GM21576 (cell line): ENCODE measurements around the gene NFS1.
"Not testable (repeated sequence)": the region's sequence is repeated elsewhere in the genome, so short reads cannot be mapped to it uniquely, and the experiment has no call there.

ENCODE experiments used
- ATAC-seq: cut with Tn5 transposase; IDR thresholded peaks from one replicate; pipeline ENCODE4 v1.9.1; 2021; ENCODE audit warnings: mild to moderate bottlenecking, moderate library complexity; ENCODE audit not compliant: unreplicated experiment

NFS1 gene

GRCh38 chr20:35710039-35710438, 10.9 kb upstream of the NFS1 start:
- ATAC-seq = no peak

- no peak for ATAC-seq
These were observed 10.1 kb upstream of the NFS1 start for GRCh38 chr20:35709259-35709658.

DNA sequence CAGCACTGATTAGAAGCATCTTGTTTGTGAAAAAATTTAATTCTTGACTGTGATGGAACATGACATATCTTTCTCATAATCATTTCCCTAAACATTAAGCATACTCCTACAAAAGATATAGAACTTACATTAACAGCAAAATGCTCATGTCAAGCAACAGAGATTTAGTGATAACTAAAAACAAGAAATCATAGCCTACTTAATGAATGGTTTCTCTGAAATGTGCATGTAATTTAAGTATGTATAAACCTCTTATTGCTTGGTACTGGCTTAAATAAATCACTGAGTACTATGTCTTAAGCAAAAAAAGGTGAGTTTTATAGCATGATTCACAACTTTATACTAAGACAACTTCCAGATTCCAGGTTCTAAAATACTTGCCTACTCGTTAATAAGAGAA, 9.3 kb upstream of the NFS1 start:
- no peak for ATAC-seq

DNA sequence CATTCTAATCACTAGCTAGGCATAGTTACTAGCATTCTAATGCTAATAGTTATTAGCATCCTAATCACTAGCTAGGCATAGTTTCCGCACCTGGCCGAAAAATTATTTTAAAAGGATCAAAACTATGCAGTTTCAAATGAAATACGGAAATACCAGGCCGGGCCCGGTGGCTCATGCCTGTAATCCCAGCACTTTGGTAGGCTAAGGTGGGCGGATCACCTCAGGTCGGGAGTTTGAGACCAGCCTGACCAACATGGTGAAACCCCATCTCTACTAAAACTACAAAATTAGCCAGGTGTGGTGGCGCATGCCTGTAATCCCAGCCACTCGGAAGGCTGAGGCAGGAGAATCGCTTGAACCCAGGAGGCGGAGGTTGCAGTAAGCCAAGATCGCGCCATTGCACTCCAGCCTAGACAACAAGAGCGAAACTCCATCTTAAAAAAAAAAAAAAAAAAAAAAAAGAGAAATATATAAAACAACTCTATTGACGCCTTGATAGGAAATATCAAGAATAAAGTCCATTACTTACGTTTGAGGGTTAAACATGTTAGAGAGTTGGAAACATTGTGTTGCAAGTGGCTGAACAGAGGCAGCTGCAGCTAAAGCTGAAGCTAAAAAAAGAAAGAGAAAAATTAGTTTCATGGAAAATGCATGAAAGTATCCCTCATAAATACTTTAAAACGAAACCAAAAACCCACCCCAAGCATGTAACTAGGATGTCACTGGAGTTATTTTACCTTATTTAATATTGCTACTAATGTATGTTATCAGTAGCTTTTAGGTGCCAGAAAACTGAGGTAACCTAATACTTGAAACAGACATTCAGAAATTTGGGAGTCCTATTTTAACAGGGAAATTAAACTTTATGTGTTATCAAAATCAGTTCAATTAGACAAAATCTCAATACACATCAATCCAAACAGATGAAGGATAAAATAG, 7.7 kb upstream of the NFS1 start:
- ATAC-seq = not testable (repeated sequence)

- not testable (repeated sequence) for ATAC-seq
These were observed 6.7 kb upstream of the NFS1 start for GRCh38 chr20:35705894-35706293.

GRCh38 chr20:35704514-35705261, 5.5 kb upstream of the NFS1 start:
- no peak for ATAC-seq

DNA sequence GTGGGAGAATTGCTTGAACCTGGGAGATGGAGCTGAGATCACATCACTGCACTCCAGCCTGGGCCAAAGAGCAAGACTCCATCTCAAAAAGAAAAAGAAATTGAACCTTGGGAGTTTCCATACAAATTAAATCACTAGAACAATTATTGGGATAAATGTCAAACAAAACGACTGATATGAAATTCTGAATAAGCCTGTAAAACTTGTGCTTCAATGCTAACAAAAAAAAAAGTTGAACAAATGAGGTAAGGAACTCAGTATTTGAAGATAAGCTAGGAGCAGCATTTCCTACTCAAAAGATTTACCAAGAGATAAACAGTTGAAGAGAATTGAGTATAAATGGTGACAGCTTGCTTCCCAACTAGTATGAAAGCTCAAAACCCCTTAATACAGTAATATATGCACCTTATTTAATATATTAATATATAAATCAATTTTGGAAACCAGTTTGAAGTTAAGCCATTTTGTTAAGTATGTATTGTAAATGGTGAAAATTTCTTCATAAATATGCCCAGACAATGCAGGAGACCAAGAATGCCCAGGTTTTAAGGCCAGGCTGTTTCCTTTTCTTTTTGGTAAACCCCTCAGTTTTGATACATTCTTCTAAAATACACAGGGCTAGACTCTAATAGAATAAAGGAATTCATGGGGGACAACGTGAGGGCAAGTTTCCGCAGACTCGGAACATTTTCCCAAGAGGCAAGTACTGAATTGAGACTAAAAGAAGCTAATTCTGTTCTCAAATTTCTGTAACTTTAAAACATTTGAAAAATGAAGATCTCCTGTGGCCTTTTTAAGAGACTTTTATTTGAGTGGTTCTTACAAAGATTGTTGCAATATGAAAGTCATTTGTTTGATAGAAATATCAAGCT, 3.9 kb upstream of the NFS1 start:
- no peak for ATAC-seq

GRCh38 chr20:35702051-35702823, 3.1 kb upstream of the NFS1 start:
- ATAC-seq = no peak

DNA sequence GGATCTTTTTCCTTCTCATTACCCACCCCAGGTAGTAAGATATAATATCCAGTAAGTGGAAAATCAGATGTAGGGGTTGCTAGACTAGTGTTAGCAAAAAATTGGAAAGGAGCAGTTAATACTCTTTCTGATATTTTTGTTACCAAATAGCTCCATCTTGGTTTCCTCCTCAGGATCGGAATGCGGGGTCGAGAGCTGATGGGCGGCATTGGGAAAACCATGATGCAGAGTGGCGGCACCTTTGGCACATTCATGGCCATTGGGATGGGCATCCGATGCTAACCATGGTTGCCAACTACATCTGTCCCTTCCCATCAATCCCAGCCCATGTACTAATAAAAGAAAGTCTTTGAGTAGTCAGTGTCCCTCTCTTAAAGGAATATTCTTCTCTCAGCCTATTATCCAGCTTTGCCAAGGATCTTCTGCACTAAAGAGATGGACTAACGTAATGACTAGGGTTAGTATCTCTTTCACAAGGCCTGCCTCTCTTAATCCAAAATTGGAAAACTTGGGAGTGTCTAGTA, 1.5 kb upstream of the NFS1 start:
- no peak for ATAC-seq

DNA sequence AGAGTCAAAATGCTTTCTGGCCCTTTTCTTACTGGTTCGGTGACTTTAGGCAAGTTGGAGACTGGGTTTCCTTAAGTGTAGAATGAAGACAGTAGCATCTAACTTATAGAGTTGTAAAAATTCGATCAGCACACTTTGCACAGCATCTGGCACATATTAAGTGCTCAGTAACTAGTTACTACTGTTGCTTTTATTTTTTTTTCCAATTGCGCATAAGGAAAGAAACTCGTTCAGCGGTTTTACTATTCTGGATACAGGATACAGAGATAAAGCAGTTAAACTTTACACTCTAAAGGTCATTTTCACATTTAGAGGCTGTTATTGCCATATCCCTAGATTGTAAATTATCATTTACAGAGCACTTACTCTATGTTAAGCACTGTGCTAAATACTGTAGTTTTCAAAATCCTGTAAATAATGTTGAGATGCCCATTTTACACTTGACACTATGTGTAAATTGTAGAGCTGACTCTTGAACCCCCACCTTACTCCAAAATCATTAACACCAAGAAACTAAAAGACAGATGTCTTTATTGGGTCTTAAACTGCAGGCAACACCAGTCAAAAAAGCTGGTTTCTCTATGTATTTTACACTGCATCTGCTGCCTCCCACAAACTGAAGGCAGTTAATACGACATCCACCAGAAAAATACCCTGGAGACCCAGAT, 939 bp upstream of the NFS1 start:
- ATAC-seq = no peak

DNA sequence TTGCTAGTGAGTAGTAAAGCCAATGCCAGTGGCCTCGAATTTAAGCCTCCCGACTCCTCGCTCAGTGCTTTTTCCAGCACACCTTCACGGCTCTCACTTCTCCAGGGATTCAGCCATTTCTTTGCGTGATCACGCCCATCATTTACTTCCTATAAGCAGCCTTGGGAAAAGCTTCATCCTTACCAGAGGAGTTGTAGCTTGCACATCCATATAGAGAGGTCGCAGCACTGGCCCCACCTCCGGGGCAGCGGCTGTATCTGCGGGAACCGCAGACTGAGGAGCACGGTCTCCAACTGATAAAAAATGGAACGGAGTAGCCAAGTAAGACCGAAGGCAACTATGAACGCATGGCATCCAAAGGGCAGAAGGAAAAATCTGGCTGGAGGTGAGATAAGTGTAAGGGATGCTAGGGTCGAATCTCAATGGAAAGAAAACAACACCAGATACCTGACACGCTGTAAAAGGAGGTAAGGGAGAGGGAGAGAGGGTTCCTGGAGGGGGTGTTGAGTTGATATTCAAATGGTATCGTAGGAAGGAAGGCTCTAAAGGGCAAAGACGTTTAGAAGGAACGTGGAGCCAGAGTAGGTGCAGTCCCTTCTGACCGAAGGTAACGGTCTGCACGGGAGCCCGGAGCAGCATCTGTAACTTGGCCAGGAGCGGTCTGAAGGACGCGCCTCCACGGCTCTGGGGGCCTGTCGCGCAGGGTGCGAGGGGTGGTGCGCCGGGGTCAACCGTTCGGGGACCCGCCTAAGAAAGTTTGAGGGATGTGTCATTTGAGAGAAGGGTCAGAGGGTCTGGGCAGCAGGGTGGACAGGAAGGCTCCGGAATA, 640 bp downstream of the NFS1 start:
- peak; percentile 26 for ATAC-seq

GRCh38 chr20:35697696-35698297, 1.4 kb downstream of the NFS1 start:
- no peak for ATAC-seq

DNA sequence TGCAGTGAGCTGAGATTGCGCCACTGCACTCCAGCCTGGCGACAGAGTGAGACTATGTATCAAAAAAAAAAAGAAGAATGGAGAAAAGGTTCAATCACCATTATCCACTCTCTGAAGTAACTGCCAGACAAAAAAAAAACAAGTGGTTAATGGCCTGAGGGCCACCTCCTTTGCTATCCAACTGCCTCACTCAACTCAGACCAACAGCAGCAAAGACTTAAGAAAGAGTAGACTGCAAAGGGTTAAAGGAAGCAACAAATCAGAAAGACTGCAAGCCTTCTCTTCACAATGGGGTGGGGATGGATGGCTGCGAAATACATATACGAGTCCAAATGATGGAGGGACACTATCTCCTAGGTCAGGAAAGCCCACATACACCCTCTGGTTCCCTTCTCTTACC, 3.2 kb downstream of the NFS1 start:
- ATAC-seq = no peak

DNA sequence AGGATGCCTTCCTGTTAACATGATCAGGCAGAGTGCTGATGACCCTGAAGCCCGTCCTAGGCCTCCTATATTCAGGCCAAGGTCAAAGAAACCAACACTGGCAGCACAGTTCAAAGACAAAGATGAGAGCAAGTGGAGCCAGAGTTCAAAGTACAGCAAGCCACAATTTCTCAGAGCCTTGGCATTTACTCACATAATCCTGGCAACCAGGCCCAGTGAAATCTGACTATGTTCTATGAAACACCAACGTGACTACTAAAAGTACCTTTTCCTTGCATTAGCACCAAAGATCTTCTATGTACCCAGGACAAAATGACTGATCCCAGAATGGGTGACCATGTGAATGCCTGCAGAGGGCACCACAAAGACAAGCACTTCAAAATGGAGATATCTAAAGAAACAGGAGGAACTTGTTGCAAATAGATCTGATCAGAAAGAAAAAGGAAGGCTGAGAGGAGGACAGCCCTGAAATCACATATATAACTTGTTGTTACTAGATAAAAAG, 3.9 kb downstream of the NFS1 start:
- no peak for ATAC-seq

- no peak for ATAC-seq
These were observed 8.9 kb downstream of the NFS1 start for GRCh38 chr20:35690265-35690664.

- ATAC-seq = not testable (repeated sequence)
These were observed 12.3 kb downstream of the NFS1 start for GRCh38 chr20:35686872-35687271.

DNA sequence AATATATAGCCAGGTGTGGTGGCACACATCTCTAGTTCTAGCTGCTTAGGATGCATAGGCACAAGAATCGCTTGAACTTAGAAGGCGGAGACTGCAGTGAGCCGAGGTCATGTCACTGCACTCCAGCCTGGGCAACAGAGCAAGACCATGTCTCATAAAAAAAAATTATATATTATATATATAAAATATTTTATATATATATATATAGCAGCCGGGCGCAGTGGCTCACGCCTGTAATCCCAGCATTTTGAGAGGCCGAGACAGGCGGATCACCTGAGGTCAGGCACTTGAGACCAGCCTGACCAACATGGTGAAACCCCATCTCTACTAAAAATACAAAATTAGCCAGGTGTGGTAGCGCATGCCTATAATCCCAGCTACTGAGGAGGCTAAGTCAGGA, 13.8 kb downstream of the NFS1 start:
- not testable (repeated sequence) for ATAC-seq

GRCh38 chr20:35681960-35682359, 17.2 kb downstream of the NFS1 start:
- ATAC-seq = no peak
